NCI-H2227 (cell line): ENCODE data around the gene LIG1.
A peak's percentile ranks its signal among the peaks of the same experiment; 100 is the strongest.

ENCODE experiments used
- DNase-seq: peaks from one replicate; lab custom pipeline; 2025; ENCODE audit not compliant: unreplicated experiment; lab: John Stamatoyannopoulos, UW

Gene LIG1

GRCh38 chr19:48182434-48182833 is 12.3 kb upstream of the LIG1 start:
- DNase-seq = no peak

DNA sequence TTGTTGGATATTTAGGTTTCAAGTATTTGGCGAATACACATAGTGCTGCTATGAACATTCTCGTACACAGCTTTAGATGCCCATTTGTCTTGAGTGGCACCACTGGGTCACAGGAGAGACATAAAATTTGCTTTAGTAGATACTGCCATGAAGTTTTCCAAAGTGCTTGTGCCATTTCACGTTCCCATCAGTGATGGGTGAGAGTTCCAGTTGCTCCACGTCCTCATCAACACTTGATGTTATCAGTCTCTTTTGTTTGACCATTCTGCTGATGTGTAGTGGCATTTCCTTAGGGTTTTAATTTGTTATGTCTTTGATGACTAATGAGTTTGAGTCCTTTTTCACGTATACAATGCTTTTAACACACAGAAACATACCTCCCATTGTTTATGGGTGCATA is 11.4 kb upstream of the LIG1 start:
- DNase-seq = no peak

GRCh38 chr19:48176226-48176625 is 6.1 kb upstream of the LIG1 start:
- DNase-seq = no peak

DNA sequence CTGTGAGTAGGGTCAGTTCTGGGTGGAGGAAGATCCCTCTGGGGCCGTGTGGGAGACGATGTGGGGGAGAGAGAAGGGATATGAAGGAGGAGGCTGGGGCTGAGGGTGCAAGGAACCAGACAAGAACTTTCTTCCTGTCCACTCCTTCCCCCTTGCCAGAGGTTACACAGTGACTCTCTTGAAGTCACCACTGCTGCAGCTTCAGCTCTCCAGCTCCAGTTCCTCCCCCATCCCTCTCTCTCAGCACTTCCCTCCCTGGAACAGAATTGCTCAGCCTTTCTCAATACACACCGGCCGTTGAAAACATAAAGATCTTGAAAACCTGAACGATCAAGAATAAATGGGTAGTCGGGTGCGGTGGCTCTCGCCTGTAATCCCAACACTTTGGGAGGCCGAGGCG is 5.4 kb upstream of the LIG1 start:
- DNase-seq = no peak

DNA sequence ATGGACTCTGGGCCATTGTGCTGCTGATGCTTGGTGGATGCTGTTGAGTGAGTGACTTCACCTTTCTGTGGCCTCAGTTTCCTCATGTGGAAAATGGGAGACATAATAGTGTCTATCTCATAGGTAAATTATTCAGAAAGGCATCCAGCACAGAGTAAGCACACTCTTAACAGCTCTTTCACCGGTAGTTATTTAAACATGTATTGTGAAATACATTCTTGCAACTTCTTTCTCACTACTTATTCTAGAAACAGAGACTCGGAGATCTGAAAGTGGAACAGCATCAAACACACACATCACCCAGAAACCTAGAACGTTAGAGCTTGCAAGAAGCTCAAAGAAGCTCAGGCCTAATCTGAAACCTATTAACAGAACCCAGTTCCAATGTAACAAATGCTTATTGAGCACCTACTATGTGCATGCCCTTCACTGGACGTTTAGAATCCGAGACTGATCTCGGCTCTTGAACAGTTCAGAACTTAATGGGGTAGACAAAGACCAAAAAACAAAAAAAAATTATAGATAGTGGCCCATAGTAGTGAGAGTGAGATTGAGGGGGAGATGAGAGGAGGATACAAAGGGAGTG is 4.4 kb upstream of the LIG1 start:
- DNase-seq = no peak

DNA sequence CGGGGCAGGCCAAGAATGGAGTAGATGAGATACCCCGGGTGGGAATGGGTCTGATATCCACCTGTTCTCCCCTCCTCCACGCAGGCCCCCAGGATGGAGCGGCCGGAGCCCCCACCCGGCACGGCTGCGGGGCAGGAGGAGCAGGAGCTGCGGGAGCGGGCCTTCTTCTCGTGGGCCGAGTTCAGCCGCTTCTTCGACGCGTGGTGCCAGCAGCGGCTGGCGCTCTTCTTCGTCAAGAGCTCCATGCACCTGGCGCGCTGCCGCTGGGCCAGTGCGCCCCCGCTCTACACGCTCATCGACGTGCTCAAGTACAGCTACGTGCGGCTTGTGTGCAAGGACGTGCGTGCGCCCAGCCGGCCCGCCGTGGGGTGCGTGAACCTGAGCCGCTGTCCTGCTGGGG is 1.6 kb upstream of the LIG1 start:
- DNase-seq = peak; percentile 49

GRCh38 chr19:48170817-48171347 is 738 bp upstream of the LIG1 start:
- peak; percentile 42 for DNase-seq

GRCh38 chr19:48169578-48169938 is 586 bp downstream of the LIG1 start:
- DNase-seq = peak; percentile 69

DNA sequence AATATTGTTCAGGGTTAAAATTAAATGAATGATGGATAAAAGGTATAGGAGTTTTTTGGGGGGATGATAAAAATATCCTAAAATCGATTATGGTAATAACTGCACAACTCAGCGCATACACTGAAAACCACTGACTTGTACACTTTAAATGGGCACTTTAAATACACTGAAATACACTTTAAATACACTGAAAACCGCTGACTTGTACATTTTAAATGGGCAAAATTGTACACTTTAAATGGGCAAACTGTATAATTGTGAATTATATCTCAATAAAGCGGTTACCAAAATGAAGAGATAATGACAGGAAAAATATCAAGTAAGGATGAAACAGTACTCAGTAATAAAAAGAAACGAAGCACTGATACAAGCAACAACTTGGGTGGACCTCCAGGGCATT is 1.5 kb downstream of the LIG1 start:
- no peak for DNase-seq

- DNase-seq = no peak
Measured at GRCh38 chr19:48158210-48158790, 11.8 kb downstream of the LIG1 start.

DNA sequence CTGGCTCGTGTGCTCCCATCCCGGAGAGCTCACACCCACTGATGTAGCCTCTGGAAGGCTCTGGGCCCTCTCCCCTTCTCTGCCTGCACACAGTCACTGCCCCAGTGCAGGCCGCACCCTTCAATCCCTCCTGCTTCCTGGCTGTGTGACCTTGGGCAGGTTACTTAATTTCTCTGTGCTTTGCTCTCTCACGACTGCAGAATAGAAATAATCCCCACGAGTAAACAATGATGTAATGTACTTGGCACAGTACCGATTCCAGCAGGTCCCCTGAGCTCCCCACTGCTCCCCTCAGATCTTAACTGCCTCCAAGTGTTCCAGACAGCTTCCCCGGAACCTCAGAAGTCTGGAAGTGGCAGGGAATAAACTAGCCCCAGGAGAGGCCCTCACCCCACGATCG is 16.1 kb downstream of the LIG1 start:
- no peak for DNase-seq

DNA sequence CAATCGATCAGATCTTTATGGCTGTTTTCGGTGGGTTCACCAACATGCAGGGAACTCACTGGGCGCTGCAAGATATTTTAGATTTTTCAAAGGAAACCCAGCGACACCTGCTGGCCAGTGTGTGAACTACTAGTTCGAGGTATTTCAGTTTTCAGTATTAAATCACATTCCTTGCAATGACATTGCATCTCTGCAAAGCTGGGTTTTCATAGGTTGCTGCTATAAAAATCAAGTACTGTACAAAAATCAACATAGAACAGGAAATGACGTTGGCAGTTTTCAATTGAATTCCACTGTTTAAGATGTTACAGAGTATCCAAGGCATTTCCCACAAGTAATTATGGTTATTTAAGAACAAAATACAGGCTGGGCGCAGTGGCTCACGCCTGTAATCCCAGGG is 17.6 kb downstream of the LIG1 start:
- peak; percentile 65 for DNase-seq

- DNase-seq = no peak
Measured at GRCh38 chr19:48149430-48149829, 20.7 kb downstream of the LIG1 start.

- no peak for DNase-seq
Measured at GRCh38 chr19:48148576-48148975, 21.6 kb downstream of the LIG1 start.

GRCh38 chr19:48147597-48148175 is 22.5 kb downstream of the LIG1 start:
- DNase-seq = no peak

DNA sequence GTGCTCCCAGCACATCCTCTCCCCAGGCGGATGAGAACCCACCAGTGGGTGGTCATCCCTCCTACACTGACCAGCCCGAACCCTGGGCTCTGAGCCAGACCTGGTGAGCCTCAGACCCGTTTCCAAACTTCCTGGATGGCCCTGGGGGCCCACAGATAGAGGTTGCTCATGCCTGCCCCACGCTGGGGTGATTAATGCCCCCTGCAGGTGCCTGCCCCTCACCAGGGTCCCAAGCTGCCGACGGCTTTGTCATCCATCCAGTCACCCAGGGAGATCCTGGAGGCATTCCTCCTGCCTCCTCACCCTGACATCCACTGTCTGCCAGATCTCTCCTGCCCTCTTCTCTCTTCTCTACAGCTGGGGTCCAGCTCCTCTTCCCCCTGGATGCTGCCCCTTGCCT is 31.1 kb downstream of the LIG1 start:
- no peak for DNase-seq

DNA sequence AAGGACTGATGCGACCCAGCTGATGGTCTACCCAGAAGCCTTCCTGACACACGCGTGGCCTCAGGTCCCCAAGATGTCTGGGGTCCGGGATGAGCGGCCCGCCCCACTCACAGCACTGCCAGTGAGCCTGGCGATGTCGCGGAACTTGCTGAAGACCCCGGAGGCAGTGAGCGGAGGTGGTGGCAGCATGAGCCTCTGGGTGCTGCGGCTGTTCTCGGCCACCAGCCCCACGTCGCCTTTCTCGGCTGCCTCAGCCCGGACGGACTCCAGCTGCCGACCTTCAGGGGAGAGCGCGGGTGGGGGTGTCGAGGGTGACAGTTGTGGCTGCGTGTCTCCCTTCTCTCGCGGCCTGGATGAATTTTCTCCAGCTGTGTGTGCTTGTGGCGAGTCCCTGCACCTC is 32.7 kb downstream of the LIG1 start:
- DNase-seq = no peak

- DNase-seq = no peak
Measured at GRCh38 chr19:48136547-48136946, 33.6 kb downstream of the LIG1 start.

DNA sequence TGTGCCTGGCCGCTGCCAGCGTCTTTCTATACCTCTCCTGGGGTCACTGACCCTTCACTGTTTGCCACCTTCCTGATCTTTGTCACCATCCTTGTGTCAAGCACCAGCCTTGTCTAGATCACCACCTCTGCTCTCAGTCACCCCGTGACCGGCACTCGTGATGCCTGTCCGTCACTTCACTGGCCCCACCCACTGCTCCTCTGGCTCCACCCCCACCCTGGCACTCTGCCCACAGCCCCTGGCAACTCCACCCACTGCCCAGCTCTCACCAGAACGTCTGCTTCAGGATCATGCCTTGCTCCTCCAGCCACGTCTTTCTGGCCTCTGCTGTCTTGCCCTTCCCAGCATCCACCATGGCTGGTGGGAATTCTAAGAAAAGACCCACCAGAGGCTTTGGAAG is 34.7 kb downstream of the LIG1 start:
- DNase-seq = no peak

GRCh38 chr19:48133094-48133493 is 37.0 kb downstream of the LIG1 start:
- no peak for DNase-seq

GRCh38 chr19:48127561-48127960 is 42.6 kb downstream of the LIG1 start:
- no peak for DNase-seq

DNA sequence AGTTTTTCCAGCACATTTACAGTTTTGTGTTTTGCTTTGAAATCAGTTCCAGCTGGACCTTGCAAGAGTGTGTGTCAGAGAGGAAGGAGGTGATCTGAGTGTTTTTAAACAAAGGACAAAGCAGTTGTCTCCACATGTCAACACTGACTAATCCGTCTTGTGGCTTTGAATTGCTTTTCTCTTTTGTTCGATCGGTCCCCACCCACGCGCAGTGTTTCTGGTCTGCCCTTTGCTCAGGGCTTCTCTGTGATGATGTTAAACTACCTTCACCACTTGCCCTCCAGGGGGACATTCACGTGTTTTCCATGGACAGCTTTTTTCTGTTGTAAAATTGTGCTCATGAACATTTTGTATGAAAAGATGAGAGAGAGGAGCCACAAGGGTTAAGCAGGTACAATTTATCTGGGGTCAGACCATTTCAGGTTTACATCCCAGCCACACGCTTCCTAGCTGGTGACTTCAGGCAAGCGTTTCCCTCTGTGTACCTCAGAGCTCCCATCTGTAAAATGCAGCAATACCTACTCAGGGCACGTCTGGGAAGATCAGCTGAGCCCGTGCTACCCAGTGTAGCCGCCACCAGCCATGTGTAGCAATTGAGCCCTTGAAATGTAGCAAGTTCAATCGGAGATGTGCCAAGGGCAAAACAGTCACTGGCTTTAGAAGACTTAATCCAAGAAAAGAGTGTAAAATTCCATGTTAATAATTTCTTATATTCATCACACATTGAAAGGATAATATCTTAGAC is 46.1 kb downstream of the LIG1 start:
- DNase-seq = no peak
